Measurements from ENCODE around the gene BMAL1. TPM values are rescaled to one million over a fixed set of nuclear protein-coding genes. Genes with fewer than 3 reads are reported as not detected.

BMAL1 gene
- total RNA-seq, 1 experiment from 2014 or later = 8.3 TPM

GRCh38 chr11:13367115-13367514, 89.5 kb downstream of the BMAL1 start:
- H3K27me3 Mint-ChIP-seq (ENCODE audit: low read depth) = no peaks in the 10 kb centered on the region
- no peak for ATAC-seq
- no peaks in the 10 kb centered on the region for H3K36me3 Mint-ChIP-seq
- ChIA-PET CTCF (interaction anchor here (0.5 to 1.4 kb wide), 5 partner anchors 9 to 697 kb away, joined by 3 to 5 read pairs (median 4); no protein-coding TSS in a partner anchor), POLR2A (interaction anchor here (0.6 kb wide), 1 partner anchor 153 kb away, joined by 4 read pairs; no protein-coding TSS in a partner anchor)
- H3K9me3 Mint-ChIP-seq = no peaks in the 10 kb centered on the region
- H3K27ac Mint-ChIP-seq = no peak overlapping the region
- no peaks in the 10 kb centered on the region for H3K4me1 Mint-ChIP-seq
- no peak for DNase-seq (ENCODE audit: low spot score)
- TF ChIP-seq ZNF263 (CRISPR knock-in tag; IDR thresholded peaks at IDR 0.05; ENCODE audit: low read depth) = no peak
- TF ChIP-seq JUN (CRISPR knock-in tag; IDR thresholded peaks at IDR 0.05) = no peak
- no peak for TF ChIP-seq NR3C1 (CRISPR knock-in tag; conservative IDR thresholded peaks at IDR 0.05; ENCODE audit: low read depth)
- TF ChIP-seq PRRX2 (CRISPR knock-in tag; IDR thresholded peaks at IDR 0.05) = no peak
- no peak for TF ChIP-seq JAZF1 (CRISPR knock-in tag; IDR thresholded peaks at IDR 0.05)
- no peak overlapping the region for H3K4me3 Mint-ChIP-seq

DNA sequence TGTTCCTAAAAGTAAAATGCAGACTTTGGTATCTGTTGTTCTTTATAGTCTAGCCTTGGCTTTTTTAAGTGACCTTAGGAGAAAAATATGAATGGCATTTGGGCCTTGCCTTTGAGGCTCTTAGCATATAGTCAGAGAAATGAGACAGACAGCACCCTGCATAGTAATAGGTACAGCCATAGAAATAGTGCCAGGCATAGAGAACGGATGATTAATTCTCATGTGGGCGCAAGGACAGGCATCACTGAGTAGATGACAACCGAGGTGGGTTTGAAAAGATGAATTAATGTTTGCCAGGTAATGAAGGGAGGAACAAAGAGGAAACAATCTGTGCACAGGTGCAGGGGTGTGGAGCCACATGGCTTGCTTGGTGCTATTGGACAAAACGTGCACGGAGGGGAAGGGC, 90.5 kb downstream of the BMAL1 start:
- Mint-ChIP-seq H3K4me3 (no peak overlapping the region), H3K36me3 (no peaks in the 10 kb centered on the region), H3K27ac (no peak overlapping the region), H3K27me3 (ENCODE audit: low read depth) (no peaks in the 10 kb centered on the region), H3K9me3 (no peaks in the 10 kb centered on the region), H3K4me1 (no peaks in the 10 kb centered on the region)
- ChIA-PET CTCF (interaction anchor here (1.2 to 1.3 kb wide), 3 partner anchors 8 to 17 kb away, joined by 3 to 5 read pairs (median 3); no protein-coding TSS in a partner anchor), POLR2A (no interaction called here)
- ATAC-seq = no peak
- no peak for DNase-seq (ENCODE audit: low spot score)
- no peak for TF ChIP-seq TCF7 (CRISPR knock-in tag; IDR thresholded peaks at IDR 0.05; ENCODE audit: low read depth)

- Mint-ChIP-seq H3K36me3 (no peaks in the 10 kb centered on the region), H3K4me1 (no peaks in the 10 kb centered on the region), H3K27ac (no peak overlapping the region), H3K9me3 (no peaks in the 10 kb centered on the region), H3K27me3 (ENCODE audit: low read depth) (no peaks in the 10 kb centered on the region), H3K4me3 (no peak overlapping the region)
- no peak for DNase-seq (ENCODE audit: low spot score)
- CTCF ChIA-PET = interaction anchor here (1.1 kb wide), 2 partner anchors 12 to 19 kb away, joined by 3 to 6 read pairs; no protein-coding TSS in a partner anchor
- TF ChIP-seq ATF6 (CRISPR knock-in tag; IDR thresholded peaks at IDR 0.05) (no peak), NR2C2 (CRISPR knock-in tag; IDR thresholded peaks at IDR 0.05) (no peak), RELA (CRISPR knock-in tag; IDR thresholded peaks at IDR 0.05; ENCODE audit: borderline replicate concordance) (no peak), MYBL2 (CRISPR knock-in tag; IDR thresholded peaks at IDR 0.05) (no peak), ZNF423 (CRISPR knock-in tag; IDR thresholded peaks at IDR 0.05) (no peak), ZNF396 (CRISPR knock-in tag; IDR thresholded peaks at IDR 0.05; ENCODE audit: borderline replicate concordance) (no peak), MXD4 (CRISPR knock-in tag; IDR thresholded peaks at IDR 0.05; ENCODE audit: borderline replicate concordance) (no peak), RORB (CRISPR knock-in tag; IDR thresholded peaks at IDR 0.05) (no peak), FOXJ3 (CRISPR knock-in tag; IDR thresholded peaks at IDR 0.05; ENCODE audit: borderline replicate concordance) (no peak), IRF2 (CRISPR knock-in tag; IDR thresholded peaks at IDR 0.05; ENCODE audit: borderline replicate concordance, low read depth) (no peak), TCF7 (CRISPR knock-in tag; IDR thresholded peaks at IDR 0.05; ENCODE audit: low read depth) (no peak), USF1 (CRISPR knock-in tag; IDR thresholded peaks at IDR 0.05) (no peak), ERG (CRISPR knock-in tag; IDR thresholded peaks at IDR 0.05) (no peak), GABPB1 (CRISPR knock-in tag; IDR thresholded peaks at IDR 0.05) (no peak), ZNF416 (CRISPR knock-in tag; IDR thresholded peaks at IDR 0.05) (no peak)
- TF ChIP-seq, protein P1, sequence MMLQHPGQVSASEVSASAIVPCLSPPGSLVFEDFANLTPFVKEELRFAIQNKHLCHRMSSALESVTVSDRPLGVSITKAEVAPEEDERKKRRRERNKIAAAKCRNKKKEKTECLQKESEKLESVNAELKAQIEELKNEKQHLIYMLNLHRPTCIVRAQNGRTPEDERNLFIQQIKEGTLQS (CRISPR knock-in tag; conservative IDR thresholded peaks at IDR 0.05) = no peak
- TF ChIP-seq, protein P2, sequence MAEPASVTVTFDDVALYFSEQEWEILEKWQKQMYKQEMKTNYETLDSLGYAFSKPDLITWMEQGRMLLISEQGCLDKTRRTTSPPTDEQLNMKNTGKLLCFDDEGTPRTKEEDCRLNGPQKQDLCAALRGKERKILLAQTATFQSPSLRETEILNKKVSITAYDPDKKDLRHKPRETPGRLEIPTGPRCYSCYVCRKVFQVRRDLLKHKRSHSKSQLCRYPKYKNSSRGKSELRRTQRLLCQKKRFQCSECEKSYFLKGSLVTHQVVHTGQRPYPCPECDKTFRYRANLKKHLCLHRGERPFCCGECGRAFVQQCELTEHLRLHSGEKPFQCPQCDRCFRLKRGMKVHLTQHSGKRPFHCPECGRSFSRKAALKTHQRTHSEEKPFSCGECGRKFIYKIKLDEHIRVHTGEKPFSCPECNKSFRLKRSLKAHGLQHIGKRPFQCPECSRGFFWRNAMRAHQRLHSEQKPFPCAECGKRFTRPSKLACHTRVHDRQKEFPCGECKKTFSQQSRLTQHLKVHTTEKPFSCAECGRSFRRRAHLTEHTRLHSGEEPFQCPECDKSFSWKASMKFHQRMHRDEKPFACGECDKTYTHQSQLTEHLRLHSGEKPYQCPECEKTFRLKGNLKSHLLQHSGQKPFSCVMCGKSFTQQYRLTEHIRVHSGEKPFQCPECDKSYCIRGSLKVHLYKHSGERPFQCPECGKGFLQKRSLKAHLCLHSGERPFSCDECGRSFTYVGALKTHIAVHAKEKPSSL (CRISPR knock-in tag; conservative IDR thresholded peaks at IDR 0.05) = no peak
- no peak for ATAC-seq
- POLR2A ChIA-PET = no interaction called here
Measured at GRCh38 chr11:13373216-13373615, 95.6 kb downstream of the BMAL1 start.

Data from WTC11 (cell line).